Kidney capillary endothelial cell (primary cell): ENCODE results near the gene TSPAN17.
"Not testable (repeated sequence)": the region's sequence is repeated elsewhere in the genome, so short reads cannot be mapped to it uniquely, and the experiment has no call there.

Source experiments
- DNase-seq: peaks from one replicate; pipeline ENCODE4 v3.0.0-alpha.2; 2018; ENCODE audit warnings: low spot score

Gene TSPAN17

DNA sequence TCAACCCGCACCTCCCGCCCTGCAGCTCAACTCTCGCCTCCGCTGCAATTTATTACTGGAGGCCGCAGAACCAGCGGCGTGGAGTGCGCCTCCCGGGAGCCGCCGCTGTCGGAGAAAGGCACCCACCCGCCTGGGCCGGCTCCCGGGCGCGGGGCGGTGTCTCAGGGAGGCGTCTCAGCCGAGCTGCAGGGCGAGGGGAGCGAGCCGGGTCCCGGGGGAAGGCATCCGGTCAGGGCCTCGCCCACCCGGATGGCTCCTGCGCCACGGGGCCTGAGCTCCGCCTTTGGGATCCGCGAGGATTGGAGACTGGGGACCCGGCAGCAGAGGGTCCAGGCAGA is 32.9 kb downstream of the TSPAN17 start:
- DNase-seq, result no peak

DNA sequence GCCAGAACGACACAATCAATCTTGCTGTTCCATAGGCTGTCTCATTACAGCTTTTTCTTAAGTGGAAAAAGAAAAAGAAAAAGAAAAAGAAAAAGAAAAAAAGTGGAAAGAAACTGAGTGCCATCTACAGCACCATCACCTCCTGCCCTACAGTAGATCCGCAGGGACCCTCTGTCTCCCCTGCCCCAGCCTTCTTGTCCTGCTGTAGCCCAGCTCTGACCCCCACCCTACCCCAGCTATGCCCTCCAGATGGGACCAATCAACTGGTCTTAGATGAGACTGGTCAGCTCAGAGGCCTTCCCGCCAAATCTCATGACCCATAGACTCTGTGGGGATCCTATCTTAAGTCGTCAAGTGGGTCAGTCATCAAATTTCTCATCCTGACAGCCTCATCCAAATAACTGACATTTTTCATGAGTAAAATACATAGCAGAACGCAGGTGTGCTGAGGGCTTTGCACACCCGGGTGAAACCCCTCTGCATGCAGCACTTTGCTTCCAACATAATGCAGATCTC is 34.8 kb downstream of the TSPAN17 start:
- no peak for DNase-seq

DNA sequence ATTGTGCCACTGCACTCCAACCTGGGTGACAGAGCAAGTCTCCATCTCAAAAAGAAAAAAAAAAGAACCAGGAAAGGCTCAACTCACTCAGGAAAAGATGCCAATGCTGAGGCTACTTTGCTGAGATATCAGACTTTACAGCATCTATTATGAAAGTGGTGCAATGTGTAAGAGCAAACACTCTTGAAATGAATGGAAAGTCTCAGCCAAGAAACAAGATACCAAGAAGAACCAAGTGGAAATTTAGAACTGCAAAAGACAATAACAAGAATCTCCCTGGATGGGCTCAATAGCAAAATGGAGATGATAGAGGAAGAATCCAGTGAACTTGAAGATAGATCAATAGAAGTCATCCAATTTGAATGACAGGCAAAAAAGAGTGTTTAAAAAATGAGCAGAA is 37.7 kb downstream of the TSPAN17 start:
- no peak for DNase-seq

DNA sequence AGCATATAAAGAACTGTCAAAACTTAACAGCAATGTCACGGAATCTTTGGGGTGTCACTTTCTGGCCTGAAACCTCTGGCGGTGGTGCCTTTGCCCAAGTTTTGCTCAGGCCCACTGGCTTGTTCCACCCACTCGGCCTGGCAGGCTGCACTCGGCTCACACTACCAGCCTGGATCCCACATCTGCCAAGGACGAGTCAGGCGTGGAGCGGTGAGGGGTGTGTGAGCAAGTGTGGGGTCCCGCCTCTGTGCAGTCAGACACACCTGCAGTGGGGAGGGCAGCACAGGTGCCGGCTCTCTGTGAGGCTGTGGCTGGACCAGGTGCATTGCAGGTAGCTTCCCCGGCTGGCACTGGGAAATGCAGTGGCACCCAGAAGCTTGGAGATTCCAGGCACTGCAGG is 40.0 kb downstream of the TSPAN17 start:
- DNase-seq, result no peak

DNA sequence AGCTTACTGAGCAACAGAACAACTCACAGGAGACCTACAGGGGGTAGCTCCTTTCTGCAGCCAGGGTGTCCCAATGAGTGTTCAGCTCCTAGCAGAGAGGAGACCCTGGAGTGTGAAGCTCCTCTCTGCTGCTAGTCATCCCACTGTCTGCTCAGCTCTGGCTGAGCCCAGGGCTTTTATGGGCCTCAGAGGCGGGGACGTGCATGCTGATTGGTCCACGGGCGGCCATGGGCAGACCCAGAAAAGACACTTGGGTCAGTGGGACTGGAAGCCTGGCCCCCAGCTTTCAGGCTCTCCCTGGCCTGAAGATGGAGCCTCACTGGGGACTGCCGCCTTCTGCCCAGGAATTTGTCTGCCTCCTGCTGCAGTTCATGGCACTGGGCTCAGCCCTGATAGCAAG is 40.6 kb downstream of the TSPAN17 start:
- no peak for DNase-seq

DNA sequence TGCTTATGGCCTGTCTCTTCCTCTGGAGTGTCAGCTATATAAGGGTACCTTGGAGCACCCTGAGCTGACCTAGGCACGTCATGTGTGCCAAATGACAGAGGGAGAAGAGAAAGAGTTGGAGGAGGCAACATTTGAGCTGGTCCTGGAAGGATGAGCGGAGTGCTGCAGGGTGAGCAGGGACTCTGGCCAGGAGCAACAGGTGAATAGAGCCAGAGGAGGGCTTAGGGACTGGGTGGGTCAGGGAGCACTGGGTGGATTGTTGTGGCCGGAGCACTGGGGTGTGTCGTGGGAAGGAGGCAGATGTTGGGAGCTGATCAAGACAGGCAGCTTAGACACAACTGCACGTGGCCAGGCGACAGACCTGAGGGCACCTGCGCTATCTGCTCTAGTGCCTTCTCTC is 43.6 kb downstream of the TSPAN17 start:
- DNase-seq, result no peak

DNA sequence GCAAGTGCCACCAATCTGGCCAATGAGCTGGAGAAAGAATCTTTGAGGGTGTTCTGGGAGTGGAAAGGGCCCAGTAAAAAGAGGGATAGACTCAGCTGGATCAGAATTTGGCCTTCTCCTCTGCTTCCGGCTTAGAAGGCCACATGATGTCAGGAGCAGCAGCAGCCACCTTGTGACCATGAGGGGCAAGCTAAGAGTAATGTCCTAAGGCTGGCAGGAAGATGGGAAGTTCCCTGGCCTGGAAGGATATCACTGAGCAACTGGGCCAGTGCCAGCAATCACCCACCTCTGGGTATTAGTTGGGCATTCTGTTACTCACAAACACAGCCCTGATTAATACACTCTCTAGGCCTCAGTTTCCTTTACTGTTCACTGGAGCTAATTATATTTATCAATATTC is 44.2 kb downstream of the TSPAN17 start:
- no peak for DNase-seq

DNA sequence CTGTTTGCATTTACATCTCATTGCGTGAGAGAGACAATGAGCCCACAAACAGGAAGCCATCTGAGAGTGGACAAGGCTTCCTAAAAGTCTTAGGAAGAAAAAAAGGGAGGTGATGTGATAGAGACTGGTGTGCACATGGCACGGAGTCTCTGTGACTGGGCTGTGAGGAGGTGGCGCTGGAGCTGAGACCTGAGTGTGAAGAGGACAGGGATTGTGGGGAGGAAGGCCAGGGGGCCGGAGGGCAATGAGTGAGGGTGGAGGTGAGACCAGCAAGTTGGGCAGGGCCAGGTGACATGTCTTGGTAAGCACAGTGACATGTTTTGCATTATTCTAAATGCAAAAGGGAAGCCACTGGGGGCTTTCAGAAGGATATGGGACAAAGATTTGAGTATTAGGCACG is 45.0 kb downstream of the TSPAN17 start:
- no peak for DNase-seq

DNA sequence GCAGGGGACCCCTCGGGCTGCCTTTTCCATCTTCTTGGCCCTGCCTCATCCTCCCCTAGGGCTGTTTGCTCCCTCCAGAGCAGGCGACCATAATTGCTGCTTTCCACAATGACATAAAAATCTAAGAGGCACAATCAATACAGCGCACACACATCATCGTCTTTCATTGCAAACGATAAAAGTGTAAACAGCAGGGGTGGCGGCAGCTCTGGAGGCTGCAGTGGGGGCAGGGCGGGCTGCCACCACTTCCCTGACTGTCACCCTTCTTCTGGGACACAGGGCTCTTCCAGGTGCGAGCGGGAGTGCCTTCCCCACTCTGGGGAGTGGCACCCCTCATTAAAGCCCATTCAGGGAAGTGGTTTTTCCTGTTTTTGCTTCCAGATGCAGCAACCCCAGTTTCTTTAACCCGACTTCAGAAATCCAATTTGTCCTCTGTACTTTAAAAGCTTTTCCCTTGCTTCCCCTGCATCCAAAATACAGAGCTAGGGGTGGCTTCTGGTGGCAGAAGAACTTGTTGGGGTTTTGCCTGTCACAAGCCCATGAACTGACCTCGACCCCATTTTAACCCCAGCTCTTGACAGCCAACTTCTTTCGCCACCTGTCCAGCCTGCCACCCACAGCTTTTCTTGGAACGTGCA is 45.7 kb downstream of the TSPAN17 start:
- DNase-seq, result no peak

DNA sequence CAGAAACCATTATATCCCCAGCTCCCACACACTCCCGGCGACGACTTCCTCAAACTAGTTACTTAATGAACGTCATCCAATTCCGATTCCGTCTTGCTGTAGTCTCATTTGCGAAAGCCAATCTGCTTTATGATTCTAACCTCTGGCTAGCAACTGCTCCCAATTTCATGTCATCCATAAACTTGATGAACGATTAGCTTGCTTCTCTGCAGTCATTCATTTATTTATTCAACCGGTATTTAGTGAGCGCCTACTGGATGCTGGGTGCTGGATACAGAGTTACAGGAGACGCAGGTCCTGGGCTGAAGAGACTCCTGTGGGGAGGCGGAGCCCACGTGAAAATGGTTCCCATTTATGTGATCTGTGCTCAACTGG is 46.2 kb downstream of the TSPAN17 start:
- no peak for DNase-seq

DNA sequence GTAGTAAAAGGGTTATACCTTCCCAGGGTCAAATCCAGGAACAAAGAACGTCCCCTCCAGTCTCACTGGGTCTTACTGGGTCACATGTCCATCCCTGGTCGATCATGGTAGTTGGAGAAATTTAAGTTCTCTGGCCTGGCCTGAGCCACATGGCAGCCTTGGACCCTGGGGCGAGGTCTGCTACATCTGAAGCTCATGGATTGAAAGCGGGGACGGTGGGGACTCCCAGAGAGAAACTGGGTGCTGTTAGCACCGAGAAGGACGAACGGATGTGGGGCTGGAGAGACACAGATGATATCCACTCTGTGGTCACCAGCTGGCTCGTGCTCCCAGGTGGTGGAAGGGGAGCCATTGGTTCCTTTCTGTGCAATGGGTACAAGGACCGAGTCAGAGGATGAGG is 46.9 kb downstream of the TSPAN17 start:
- DNase-seq, result no peak

DNA sequence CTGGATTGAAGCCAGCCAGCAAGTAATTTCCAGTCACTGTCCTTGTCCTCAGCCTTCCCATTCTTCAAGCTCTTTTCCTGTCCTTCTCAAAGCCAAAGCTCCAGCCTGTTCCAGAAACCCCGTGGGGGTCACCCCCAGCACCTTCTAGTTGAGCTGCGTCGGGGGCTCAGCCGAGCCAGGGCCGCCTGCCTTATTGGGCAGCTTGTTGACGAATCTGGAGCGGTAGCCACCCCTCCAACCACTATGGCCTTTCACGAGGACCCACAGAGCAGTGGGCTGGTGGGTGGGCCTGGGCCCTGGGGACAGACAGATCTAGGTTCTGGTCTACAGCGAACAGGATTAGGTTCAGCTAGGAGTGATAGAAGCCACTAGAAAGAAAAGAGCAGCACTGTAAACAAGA is 47.3 kb downstream of the TSPAN17 start:
- no peak for DNase-seq

DNA sequence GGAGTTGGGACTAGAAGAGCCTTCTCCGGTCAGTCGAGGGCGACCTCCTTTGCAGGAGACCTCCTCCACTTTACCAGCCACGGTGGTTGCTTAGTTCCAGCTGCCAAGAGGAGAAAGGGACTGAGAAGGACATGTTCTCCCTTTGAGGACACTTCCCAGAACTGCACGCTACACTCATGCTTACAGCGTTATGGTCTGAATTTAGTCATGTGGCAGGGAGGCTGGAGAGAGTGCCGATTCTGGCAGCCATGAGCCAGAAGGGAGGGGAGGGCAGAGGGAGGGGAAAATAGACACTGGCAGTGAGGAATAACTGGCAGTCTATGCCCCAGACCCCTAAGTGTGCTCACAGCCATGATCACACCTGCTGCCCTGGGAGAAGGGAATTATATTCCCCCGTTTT is 47.8 kb downstream of the TSPAN17 start:
- DNase-seq, result no peak

DNA sequence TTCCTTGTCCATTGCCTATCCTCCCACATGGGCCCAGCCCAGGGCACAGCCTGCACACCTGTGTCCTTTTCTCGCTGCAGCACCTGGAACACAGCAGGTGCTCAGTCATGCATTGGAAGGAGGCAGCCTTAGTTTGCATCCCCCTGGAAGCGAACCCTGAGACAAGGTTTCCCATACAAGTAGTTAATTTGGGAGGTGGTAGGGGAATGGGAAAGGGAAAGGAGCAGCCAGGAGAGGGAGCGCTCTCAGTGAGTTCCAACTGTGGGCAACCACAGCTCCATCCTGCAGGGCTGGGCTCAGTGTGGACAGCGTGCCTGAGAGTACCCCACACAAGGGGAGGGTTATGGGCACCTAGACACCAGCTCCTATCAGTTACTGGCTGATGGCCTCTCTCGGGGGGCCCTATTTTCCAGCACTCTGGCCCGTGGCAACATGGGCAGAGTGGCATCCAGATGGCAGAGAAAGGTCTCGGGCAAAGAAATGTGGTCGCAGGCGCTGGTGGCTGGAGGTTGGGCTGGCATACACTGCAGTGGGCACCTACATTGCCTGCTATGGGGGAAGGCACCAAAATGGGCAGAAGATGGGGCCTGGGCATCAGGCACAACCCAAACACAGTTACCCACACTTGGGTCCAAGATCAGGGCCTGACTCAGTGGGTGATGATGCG is 50.1 kb downstream of the TSPAN17 start:
- no peak for DNase-seq

DNA sequence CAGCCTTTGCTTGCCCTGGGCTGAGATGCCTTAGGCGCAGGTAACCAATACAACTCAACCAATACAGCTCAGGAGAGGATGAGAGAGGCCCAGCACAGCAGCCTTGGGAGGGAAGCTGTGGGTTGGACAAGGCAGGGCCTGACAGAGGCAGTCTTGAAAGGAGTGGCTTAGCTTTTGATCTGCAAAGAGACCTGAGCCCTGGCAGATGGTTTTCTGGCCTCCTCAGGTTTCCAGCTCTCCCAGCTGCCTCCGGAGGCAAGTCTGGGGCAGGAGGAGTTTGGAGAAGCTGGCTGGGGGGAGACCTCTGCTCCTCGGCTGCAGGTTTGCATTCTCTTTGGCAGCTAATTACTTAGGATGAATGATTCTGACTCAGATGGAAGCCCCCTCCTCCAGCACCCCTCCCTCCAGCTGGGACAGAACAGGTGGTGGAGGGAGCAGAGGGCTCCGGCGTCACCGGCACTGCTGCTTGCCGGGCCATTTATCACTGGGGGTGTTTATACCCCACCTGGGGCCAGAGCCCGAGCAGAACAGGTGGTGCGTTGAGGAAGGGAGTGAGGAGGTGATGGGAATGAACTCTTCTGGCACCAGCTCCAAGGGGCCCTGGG is 50.8 kb downstream of the TSPAN17 start:
- no peak for DNase-seq

DNA sequence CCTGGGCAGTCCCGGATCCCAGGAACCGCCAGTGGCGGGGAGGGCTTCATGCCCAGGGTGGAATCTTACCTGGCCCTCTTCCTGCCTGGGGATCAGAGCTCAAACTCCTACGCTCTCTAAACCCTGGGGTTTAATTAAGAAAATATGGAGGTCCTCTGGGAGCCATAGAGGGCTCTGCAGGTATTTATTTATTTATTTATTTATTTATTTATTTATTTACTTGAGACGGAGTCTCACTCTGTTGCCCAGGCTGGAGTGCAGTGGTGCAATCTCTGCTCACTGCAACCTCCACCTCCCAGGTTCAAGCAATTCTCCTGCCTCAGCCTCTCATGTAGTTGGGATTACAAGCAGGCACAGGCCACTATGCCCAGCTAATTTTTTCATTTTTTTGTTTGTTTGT is 52.2 kb downstream of the TSPAN17 start:
- not testable (repeated sequence) for DNase-seq

DNA sequence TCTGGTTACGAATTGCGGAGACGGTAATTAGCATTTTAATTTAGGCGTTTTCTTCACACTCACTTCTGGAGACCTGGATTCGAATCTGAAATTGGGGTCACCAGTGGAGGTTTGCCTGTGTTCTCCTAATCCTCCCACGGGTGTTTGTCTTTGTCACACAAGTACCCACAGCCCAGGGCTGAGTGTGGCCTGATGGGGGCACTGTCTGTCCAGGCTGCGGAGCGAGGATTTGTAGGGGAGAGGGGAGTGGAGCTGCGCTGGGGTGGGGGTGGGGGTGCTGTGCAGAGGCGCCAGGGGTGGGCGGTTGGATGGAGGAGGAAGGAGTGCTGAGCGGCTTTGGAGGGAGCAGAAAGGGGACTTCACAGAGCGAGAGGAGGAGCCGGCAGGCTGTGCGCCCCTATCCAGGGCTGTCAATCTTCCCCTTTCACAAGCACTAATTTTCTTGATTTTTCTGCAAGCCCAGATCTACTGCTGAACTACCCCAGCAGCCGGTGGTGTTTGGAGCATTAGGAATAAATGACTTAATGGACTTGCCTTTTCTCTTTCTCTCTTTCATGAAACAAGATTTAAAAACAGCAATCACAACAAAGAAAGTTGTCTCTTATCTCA is 53.1 kb downstream of the TSPAN17 start:
- peak; percentile 33 for DNase-seq

DNA sequence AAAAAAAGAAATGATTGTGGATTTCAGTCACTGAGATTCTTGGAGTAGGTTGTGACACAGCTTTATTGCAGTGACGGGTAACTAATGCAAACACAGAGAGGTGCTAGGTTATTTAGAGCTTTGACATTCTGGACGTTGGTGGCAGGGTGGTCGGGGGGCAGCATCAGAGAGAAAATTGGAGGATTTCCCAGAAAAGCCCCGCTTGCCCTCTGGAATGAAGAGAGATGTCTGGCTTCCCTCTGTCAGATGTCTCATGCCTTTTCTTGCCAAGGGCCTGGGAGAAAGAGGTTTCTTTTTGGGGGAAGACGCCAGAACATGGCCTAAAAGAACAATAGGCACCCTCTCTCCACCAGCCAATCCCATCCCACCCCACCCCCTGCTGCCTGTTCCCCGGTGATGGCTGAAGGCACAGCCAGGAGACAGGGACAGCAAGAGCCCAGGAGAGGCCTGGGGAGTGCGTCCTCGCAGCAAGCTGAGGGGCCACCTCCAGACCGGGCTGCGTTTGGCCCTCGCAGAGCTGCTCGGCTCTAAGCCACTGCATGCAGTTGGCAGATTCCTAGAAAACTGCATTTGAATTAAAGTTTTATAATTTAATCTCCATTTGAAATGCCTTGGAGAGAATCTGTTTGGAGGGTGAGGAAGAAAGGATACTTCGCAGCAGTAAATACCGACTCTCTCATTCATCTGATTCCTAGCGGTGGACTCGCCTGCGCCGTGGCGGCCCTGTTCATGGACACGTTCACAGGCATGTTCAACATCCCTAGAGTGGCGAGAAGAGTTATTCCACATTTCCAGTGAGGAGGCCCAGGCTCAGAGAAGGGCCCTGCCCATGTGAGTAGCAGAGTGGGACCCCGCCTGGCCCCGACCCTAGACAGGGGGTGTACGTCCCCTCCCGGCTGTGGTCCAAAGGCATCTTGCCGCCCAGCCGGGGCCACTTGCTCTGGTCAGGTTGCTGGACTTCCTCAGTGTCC is 55.7 kb downstream of the TSPAN17 start:
- DNase-seq, result no peak

DNA sequence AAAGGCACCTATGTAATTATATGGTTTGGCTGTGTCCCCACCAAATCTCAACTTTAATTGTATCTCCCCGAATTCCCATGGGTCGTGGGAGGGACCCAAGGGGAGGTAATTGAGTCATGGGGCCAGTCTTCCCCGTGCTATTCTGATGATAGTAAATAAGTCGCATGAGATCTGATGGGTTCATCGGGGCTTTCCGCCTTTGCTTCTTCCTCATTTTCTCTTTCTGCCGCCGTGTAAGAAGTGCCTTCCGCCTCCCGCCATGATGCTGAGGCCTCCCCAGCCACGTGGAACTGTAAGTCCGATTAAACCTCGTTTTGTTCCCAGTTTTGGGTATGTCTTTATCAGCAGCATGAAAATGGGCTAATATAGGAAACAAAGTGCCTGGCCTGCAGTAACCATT is 56.6 kb downstream of the TSPAN17 start:
- DNase-seq, result no peak

DNA sequence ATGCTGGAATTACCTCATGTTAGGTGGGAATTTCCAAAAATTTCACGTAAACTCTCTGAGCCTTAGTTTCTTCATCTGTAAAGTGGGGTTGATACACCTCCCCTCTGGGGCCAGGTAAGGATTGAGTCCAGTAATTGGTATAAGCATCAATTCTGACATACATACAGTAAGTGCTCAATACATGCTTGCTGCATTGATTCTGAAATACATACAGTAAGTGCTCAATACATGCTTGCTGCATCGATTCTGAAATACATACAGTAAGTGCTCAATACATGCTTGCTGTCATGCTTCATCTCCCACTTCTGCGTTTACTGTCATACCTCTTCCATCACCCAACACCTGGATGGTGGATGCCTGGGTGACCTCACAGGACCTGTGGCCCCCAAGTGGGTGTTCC is 57.1 kb downstream of the TSPAN17 start:
- DNase-seq, result no peak

DNA sequence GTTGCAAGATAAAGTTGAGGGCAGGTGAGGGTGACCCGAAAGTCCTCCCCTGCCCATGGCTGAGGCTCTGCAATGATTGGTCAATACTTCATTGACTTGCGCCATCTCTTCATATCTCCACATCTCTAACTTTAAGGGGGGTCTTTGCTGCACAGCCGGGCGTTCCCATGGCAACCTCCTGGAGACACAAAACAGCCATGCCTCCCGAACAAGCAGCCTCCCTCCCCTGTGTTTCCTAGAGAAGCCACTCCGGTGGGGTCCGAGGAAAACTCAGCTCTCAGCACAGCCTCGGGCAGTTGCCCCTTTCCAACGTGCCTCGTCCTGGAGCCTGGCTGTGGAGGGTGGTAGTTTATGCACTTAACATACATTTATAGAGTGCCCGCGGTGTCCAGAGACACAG is 57.5 kb downstream of the TSPAN17 start:
- DNase-seq, result no peak
